Fibroblast of mammary gland (primary cell): ENCODE data around the gene TMSB10.

Experiments used
- DNase-seq: peaks from one replicate; pipeline ENCODE4 v3.0.0-alpha.2; 2010; ENCODE audit warnings: low read depth
- H3K4me3 ChIP-seq: 2 replicates; pipeline ENCODE4 v1.5.1; 2011; ENCODE audit warnings: low read depth, mild to moderate bottlenecking, low read length, moderate library complexity; ENCODE audit not compliant: control insufficient read depth
- TF ChIP-seq, protein P1 (sequence below): conservative IDR thresholded peaks from 2 replicates; pipeline ENCODE4 v1.5.1; 2011; ENCODE audit warnings: low read depth, low read length, inconsistent platforms; ENCODE audit not compliant: control insufficient read depth, insufficient read depth

TMSB10 gene

DNA sequence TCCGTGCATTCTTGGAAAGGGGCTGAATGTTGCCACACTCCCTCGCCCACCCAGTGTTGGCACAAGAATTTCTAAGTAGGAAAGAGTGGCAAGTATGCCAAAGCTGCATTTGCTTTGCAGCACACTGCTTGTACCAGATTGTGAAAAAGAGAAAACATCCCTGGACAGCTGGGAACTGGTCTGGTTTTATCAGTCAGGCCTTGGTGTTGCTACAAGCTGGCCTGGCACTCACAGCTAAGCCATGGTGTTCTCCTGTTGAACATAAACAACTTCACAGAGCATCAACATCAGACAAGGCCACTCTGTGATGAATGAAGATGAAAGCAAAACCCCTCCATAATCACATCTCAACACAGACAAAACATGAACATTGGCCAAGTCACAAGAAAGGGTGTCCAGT, 20.3 kb upstream of the TMSB10 start:
- TF ChIP-seq, protein P1, sequence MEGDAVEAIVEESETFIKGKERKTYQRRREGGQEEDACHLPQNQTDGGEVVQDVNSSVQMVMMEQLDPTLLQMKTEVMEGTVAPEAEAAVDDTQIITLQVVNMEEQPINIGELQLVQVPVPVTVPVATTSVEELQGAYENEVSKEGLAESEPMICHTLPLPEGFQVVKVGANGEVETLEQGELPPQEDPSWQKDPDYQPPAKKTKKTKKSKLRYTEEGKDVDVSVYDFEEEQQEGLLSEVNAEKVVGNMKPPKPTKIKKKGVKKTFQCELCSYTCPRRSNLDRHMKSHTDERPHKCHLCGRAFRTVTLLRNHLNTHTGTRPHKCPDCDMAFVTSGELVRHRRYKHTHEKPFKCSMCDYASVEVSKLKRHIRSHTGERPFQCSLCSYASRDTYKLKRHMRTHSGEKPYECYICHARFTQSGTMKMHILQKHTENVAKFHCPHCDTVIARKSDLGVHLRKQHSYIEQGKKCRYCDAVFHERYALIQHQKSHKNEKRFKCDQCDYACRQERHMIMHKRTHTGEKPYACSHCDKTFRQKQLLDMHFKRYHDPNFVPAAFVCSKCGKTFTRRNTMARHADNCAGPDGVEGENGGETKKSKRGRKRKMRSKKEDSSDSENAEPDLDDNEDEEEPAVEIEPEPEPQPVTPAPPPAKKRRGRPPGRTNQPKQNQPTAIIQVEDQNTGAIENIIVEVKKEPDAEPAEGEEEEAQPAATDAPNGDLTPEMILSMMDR = no peak
- DNase-seq = no peak
- no peak overlapping the region for H3K4me3 ChIP-seq

DNA sequence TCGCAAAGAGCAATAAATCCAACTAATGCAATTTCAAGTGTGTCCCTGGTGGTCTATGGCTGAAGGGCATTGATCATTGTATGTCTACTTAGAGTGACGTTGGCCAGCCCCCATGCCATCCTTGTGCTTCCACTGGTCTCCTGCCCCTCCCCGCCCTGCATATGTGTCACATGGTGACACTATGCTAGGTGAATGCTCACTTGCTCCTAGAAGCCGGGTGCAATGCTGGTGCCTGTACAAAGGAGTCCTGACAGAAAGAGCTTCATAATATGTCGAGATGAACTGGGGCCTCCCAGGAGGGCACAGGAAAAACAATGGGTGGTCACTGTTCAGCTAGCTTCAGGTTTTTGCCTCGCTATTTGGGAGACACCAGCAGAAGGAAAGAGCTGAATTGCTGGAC, 18.7 kb upstream of the TMSB10 start:
- TF ChIP-seq, protein P1 = no peak
- no peak overlapping the region for H3K4me3 ChIP-seq
- DNase-seq = no peak

DNA sequence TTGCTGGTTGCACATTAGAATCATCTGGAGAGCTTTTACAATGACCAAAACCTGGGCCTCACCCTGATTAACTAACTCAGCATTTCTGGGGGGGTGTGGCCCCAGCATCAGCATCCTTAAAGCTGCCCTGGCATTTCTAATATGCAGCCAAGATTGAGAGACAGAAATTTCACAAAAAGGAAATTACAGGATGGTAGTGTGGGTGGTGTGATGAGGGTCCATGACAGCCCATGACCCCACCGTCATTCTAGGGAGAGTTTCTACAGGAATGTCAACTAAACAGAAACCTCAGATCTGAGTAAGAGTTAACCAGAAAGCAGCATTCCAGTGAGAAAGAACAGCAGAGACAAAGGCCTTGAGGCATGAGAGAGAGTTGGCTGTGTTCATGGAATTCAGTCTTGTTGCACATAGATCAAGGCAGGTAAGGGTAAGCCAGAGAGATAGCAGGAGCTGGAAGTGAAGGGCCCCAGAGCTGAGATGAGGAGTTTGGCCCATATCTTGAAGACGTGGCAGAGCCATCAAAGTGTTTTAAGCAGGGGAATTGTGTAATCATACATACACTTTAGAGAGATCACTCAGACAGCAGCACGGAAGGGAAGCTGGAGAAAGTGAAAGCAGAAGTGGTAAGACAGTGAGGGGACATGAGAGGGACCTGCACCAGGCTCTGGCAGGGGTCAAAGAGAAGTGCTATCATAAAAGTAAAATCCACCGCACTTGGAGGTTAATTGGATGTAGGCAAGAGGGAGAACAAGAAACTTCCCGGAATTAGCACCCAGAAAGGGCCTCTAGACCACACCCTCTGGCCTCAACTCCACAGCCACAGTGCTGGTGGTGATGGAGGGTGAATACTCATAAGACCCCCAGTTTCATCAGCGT, 16.8 kb upstream of the TMSB10 start:
- peak; percentile 76 for DNase-seq

DNA sequence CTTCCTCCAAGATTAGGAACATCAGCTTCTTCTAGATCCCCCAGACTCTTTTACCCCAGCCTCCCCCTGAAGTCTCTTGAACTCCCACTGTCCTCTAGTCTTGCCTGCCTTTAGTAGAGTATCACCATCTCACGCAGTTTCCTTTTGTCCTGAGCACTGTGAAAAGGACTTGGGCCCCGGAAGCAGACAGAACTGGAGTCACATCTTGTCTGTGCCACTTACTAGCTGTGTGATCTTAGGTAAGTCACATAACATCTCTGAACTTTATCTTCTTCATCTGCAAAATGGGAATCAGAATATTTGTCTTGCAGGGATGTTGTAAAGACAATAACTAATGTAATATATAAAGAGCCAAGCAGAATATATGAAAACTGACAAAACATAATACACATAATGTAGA, 16.1 kb upstream of the TMSB10 start:
- DNase-seq = no peak
- TF ChIP-seq, protein P1 = no peak
- no peak overlapping the region for H3K4me3 ChIP-seq

More for the DNA sequence above, 16.8 kb upstream of the TMSB10 start:
- TF ChIP-seq, protein P1 = no peak
- no peak overlapping the region for H3K4me3 ChIP-seq

DNA sequence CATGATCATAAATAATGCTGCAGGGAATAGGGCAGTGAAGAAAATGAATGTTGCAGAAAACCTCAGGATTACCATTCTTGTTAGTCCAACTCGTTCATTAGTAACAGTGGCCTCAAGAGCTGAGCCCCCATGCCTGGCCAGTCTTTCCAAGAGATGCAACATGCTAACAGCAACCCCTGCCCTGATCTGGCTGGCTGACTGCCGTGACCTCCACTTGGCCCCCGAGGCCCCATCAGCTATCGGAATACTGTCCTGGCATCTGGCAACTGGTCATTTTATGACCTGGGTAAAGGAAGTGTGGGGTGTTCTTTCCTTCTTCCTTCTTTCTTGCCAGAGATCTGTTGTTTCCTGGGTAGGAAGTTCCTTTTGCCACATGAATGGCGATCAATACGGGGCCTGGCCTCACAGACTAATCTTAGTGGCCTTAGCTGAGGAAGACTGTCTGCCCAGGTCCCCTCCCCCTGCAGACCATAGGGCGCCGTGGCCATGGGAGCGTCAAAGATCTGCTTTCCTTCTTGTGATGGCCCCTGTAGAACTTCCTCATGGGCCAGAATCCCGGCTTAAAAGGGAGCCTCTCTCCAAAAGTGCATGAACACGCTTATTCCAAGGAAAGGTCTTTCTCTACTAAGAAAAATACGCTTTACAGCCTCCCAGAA, 14.0 kb upstream of the TMSB10 start:
- no peak for DNase-seq
- H3K4me3 ChIP-seq = no peak overlapping the region
- TF ChIP-seq, protein P1 = no peak

DNA sequence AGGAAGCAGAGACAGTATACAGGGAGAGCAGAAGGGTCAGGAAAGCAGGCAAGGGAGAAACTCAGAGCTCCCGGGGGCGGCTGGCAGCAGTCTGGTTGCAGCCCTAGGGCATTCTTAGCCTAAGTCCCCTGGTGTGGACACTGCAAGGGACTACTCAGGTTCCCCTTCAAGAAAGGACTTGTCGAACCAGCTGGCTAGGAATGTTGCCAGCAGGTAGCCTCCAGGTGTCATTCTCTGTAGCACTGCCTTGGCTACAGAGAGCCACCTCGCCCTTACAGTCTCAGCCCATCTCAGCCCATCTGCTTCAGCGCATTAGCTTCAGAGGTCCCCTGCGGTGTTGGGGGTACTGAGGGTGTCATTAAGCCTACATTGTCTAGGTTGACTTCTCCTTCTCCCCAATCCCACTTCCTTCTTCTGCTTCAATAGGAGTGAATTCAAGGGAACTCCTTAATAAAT, 11.3 kb upstream of the TMSB10 start:
- TF ChIP-seq, protein P1 = no peak
- H3K4me3 ChIP-seq = no peak overlapping the region
- no peak for DNase-seq
